Measurements from ENCODE around the gene PLIN5.

The PLIN5 gene

GRCh38 chr19:4534836-4535658, at the start of gene PLIN5:
TSS of gene PLIN5 (minus strand) at chr19:4535224. CDS start at chr19:4534074, 1,150 bp downstream.
- peaks cover 15% of the 10 kb centered on the region for H3K27me3 Mint-ChIP-seq
- no peak within 1 kb of the TSS for H3K4me3 Mint-ChIP-seq
- H3K36me3 Mint-ChIP-seq (ENCODE audit: low read depth): no peaks in the 10 kb centered on the region
- ATAC-seq (peak; percentile 62), DNase-seq (peak; percentile 58)
- H3K4me1 Mint-ChIP-seq: peaks cover 8% of the 10 kb centered on the region
- no peaks in the 10 kb centered on the region for H3K9me3 Mint-ChIP-seq
- H3K27ac Mint-ChIP-seq: peak within 1 kb of the TSS; percentile 42

- ATAC-seq: no peak
- H3K4me1 Mint-ChIP-seq: peaks cover 8% of the 10 kb centered on the region
- no peaks in the 10 kb centered on the region for H3K9me3 Mint-ChIP-seq
Observed at GRCh38 chr19:4583961-4584669, 49.1 kb upstream of the PLIN5 start.

GRCh38 chr19:4582980-4583842, 48.2 kb upstream of the PLIN5 start:
- ATAC-seq (no peak), DNase-seq (no peak)
- Mint-ChIP-seq H3K27ac (no peak overlapping the region), H3K4me3 (no peak overlapping the region), H3K9me3 (no peaks in the 10 kb centered on the region), H3K36me3 (ENCODE audit: low read depth) (no peaks in the 10 kb centered on the region), H3K27me3 (peaks cover 56% of the 10 kb centered on the region), H3K4me1 (peaks cover 8% of the 10 kb centered on the region)

More at GRCh38 chr19:4583961-4584669, 49.1 kb upstream of the PLIN5 start:
- Mint-ChIP-seq H3K27ac (no peak overlapping the region), H3K27me3 (peaks cover 52% of the 10 kb centered on the region), H3K4me3 (no peak overlapping the region), H3K36me3 (ENCODE audit: low read depth) (no peaks in the 10 kb centered on the region)
- peak; percentile 64 for DNase-seq

- DNase-seq: peak; percentile 26
- Mint-ChIP-seq H3K9me3 (no peaks in the 10 kb centered on the region), H3K27me3 (peaks cover 56% of the 10 kb centered on the region), H3K36me3 (ENCODE audit: low read depth) (no peaks in the 10 kb centered on the region), H3K4me3 (peak overlapping the region; percentile 42), H3K4me1 (peaks cover 8% of the 10 kb centered on the region), H3K27ac (no peak overlapping the region)
- no peak for ATAC-seq
Observed at GRCh38 chr19:4581666-4582553, 46.9 kb upstream of the PLIN5 start.

GRCh38 chr19:4580961-4581665, 46.1 kb upstream of the PLIN5 start:
- peaks cover 61% of the 10 kb centered on the region for H3K27me3 Mint-ChIP-seq
- H3K27ac Mint-ChIP-seq: no peak overlapping the region
- peaks cover 10% of the 10 kb centered on the region for H3K4me1 Mint-ChIP-seq
- ATAC-seq (no peak), DNase-seq (no peak)
- no peak overlapping the region for H3K4me3 Mint-ChIP-seq
- no peaks in the 10 kb centered on the region for H3K9me3 Mint-ChIP-seq
- H3K36me3 Mint-ChIP-seq (ENCODE audit: low read depth): no peaks in the 10 kb centered on the region

GRCh38 chr19:4580021-4580901, 45.2 kb upstream of the PLIN5 start:
- no peak for DNase-seq
- Mint-ChIP-seq H3K4me1 (peaks cover 18% of the 10 kb centered on the region), H3K4me3 (no peak overlapping the region), H3K9me3 (no peaks in the 10 kb centered on the region), H3K27ac (no peak overlapping the region), H3K36me3 (ENCODE audit: low read depth) (no peaks in the 10 kb centered on the region), H3K27me3 (peaks cover 62% of the 10 kb centered on the region)
- ATAC-seq: no peak

GRCh38 chr19:4579389-4579788, 44.4 kb upstream of the PLIN5 start:
- H3K4me3 Mint-ChIP-seq: no peak overlapping the region
- DNase-seq (no peak), ATAC-seq (no peak)
- no peak overlapping the region for H3K27ac Mint-ChIP-seq
- peaks cover 60% of the 10 kb centered on the region for H3K27me3 Mint-ChIP-seq
- peaks cover 19% of the 10 kb centered on the region for H3K4me1 Mint-ChIP-seq
- no peaks in the 10 kb centered on the region for H3K36me3 Mint-ChIP-seq (ENCODE audit: low read depth)
- no peaks in the 10 kb centered on the region for H3K9me3 Mint-ChIP-seq

- DNase-seq (no peak), ATAC-seq (no peak)
- Mint-ChIP-seq H3K27me3 (peaks cover 66% of the 10 kb centered on the region), H3K4me3 (no peak overlapping the region), H3K9me3 (no peaks in the 10 kb centered on the region), H3K36me3 (ENCODE audit: low read depth) (no peaks in the 10 kb centered on the region), H3K4me1 (peaks cover 19% of the 10 kb centered on the region), H3K27ac (no peak overlapping the region)
Observed at GRCh38 chr19:4578552-4579248, 43.7 kb upstream of the PLIN5 start.

GRCh38 chr19:4577020-4577782, 42.2 kb upstream of the PLIN5 start:
- H3K4me1 Mint-ChIP-seq: peaks cover 18% of the 10 kb centered on the region
- H3K4me3 Mint-ChIP-seq: no peak overlapping the region
- no peak for ATAC-seq
- no peak for DNase-seq
- H3K27ac Mint-ChIP-seq: no peak overlapping the region
- no peaks in the 10 kb centered on the region for H3K36me3 Mint-ChIP-seq (ENCODE audit: low read depth)
- H3K9me3 Mint-ChIP-seq: no peaks in the 10 kb centered on the region
- peaks cover 58% of the 10 kb centered on the region for H3K27me3 Mint-ChIP-seq

GRCh38 chr19:4576016-4576933, 41.3 kb upstream of the PLIN5 start:
- no peak overlapping the region for H3K4me3 Mint-ChIP-seq
- ATAC-seq: peak; percentile 13
- DNase-seq: peak; percentile 84
- no peak overlapping the region for H3K27ac Mint-ChIP-seq
- H3K9me3 Mint-ChIP-seq: no peaks in the 10 kb centered on the region
- H3K36me3 Mint-ChIP-seq (ENCODE audit: low read depth): no peaks in the 10 kb centered on the region
- H3K27me3 Mint-ChIP-seq: peaks cover 53% of the 10 kb centered on the region
- peaks cover 13% of the 10 kb centered on the region for H3K4me1 Mint-ChIP-seq

Measured in activated naive CD8-positive, alpha-beta T cell treated with anti-CD3 and anti-CD28 coated beads, Interleukin-2, amount 50 U/mL, for 24 hours (primary cell).